Activated CD8-positive, alpha-beta memory T cell treated with anti-CD3 and anti-CD28 coated beads, Interleukin-2, amount 50 U/mL, for 24 hours (primary cell): ENCODE results near the gene RPTOR.
"Not testable (repeated sequence)": the region's sequence is repeated elsewhere in the genome, so short reads cannot be mapped to it uniquely, and the experiment has no call there.

Source experiments
- DNase-seq: peaks from one replicate; pipeline ENCODE4 v3.0.0-alpha.2; 2020; ENCODE audit errors: extremely low read depth

RPTOR gene

GRCh38 chr17:80781807-80782277, 237.2 kb downstream of the RPTOR start:
- no peak for DNase-seq

GRCh38 chr17:80782536-80783427, 238.1 kb downstream of the RPTOR start:
- no peak for DNase-seq

- DNase-seq: no peak
Observed at GRCh38 chr17:80783486-80783885, 238.8 kb downstream of the RPTOR start.

GRCh38 chr17:80783971-80784370, 239.3 kb downstream of the RPTOR start:
- no peak for DNase-seq

- no peak for DNase-seq
Observed at GRCh38 chr17:80785477-80786178, 241.0 kb downstream of the RPTOR start.

GRCh38 chr17:80786470-80786869, 241.8 kb downstream of the RPTOR start:
- DNase-seq: no peak

- DNase-seq: no peak
Observed at GRCh38 chr17:80786887-80787286, 242.2 kb downstream of the RPTOR start.

GRCh38 chr17:80787881-80788280, 243.2 kb downstream of the RPTOR start:
- DNase-seq: no peak

GRCh38 chr17:80789356-80789902, 244.8 kb downstream of the RPTOR start:
- DNase-seq: no peak

GRCh38 chr17:80790021-80790765, 245.6 kb downstream of the RPTOR start:
- no peak for DNase-seq

- DNase-seq: no peak
Observed at GRCh38 chr17:80790981-80791742, 246.5 kb downstream of the RPTOR start.

- DNase-seq: no peak
Observed at GRCh38 chr17:80791758-80792284, 247.2 kb downstream of the RPTOR start.

GRCh38 chr17:80792373-80792781, 247.7 kb downstream of the RPTOR start:
- no peak for DNase-seq

- DNase-seq: no peak
Observed at GRCh38 chr17:80793421-80793820, 248.8 kb downstream of the RPTOR start.

GRCh38 chr17:80793851-80794267, 249.2 kb downstream of the RPTOR start:
- DNase-seq: no peak

- DNase-seq: no peak
Observed at GRCh38 chr17:80794281-80795089, 249.8 kb downstream of the RPTOR start.

GRCh38 chr17:80795090-80795580, 250.5 kb downstream of the RPTOR start:
- no peak for DNase-seq

- no peak for DNase-seq
Observed at GRCh38 chr17:80795754-80796153, 251.1 kb downstream of the RPTOR start.

GRCh38 chr17:80796430-80796861, 251.8 kb downstream of the RPTOR start:
- no peak for DNase-seq

- not testable (repeated sequence) for DNase-seq
Observed at GRCh38 chr17:80797222-80797621, 252.6 kb downstream of the RPTOR start.
